Measurements from ENCODE around the gene NRXN3. TPM values are rescaled to one million over a fixed set of nuclear protein-coding genes. Genes with fewer than 3 reads are reported as not detected.

NRXN3 gene
- total and polyA plus RNA-seq, 5 donors = 1.5 to 4.7 (median 4.0) TPM

GRCh38 chr14:78857974-78858373 is 687.8 kb downstream of the NRXN3 start:
- no peaks in the 10 kb centered on the region for H3K9me3 ChIP-seq (ENCODE audit: control insufficient read depth, low read length)
- no peak for ATAC-seq
- H3K4me1 ChIP-seq (ENCODE audit: control insufficient read depth, insufficient read depth, low read length) = no peaks in the 10 kb centered on the region
- no peak overlapping the region for H3K27ac ChIP-seq (ENCODE audit: low read length)
- intact Hi-C loops (cut with DNase I) = no loop called here
- WGBS = 56% methylated on average over 4 of the region's 4 CpGs
- no peaks in the 10 kb centered on the region for H3K27me3 ChIP-seq (ENCODE audit: control insufficient read depth, insufficient read depth)
- DNase-seq = no peak
- H3K4me3 ChIP-seq (ENCODE audit: low read length) = no peak overlapping the region

GRCh38 chr14:78863143-78863542 is 693.0 kb downstream of the NRXN3 start:
- no peak overlapping the region for H3K27ac ChIP-seq (ENCODE audit: low read length)
- H3K27me3 ChIP-seq (ENCODE audit: control insufficient read depth, insufficient read depth) = no peaks in the 10 kb centered on the region
- no peak overlapping the region for H3K4me3 ChIP-seq (ENCODE audit: low read length)
- no peaks in the 10 kb centered on the region for H3K4me1 ChIP-seq (ENCODE audit: control insufficient read depth, insufficient read depth, low read length)
- peak in 1 of 3 donors; percentile 25 for DNase-seq
- no peak for ATAC-seq
- 2% methylated on average over 4 of the region's 4 CpGs for WGBS
- intact Hi-C loops (cut with DNase I) = no loop called here
- H3K9me3 ChIP-seq (ENCODE audit: control insufficient read depth, low read length) = no peaks in the 10 kb centered on the region

- Histone ChIP-seq H3K4me3 (ENCODE audit: low read length) (no peak overlapping the region), H3K9me3 (ENCODE audit: control insufficient read depth, low read length) (no peaks in the 10 kb centered on the region), H3K27ac (ENCODE audit: low read length) (no peak overlapping the region), H3K4me1 (ENCODE audit: control insufficient read depth, insufficient read depth, low read length) (no peaks in the 10 kb centered on the region), H3K27me3 (ENCODE audit: control insufficient read depth, insufficient read depth) (no peaks in the 10 kb centered on the region)
- WGBS = 91% methylated on average over 1 of the region's 1 CpG
- DNase-seq (no peak), ATAC-seq (no peak)
- intact Hi-C loops (cut with DNase I) = no loop called here
These were observed 702.7 kb downstream of the NRXN3 start for GRCh38 chr14:78872837-78873236.

GRCh38 chr14:78873581-78873980 is 703.4 kb downstream of the NRXN3 start:
- Histone ChIP-seq H3K4me1 (ENCODE audit: control insufficient read depth, insufficient read depth, low read length) (no peaks in the 10 kb centered on the region), H3K4me3 (ENCODE audit: low read length) (no peak overlapping the region), H3K9me3 (ENCODE audit: control insufficient read depth, low read length) (no peaks in the 10 kb centered on the region), H3K27me3 (ENCODE audit: control insufficient read depth, insufficient read depth) (no peaks in the 10 kb centered on the region), H3K27ac (ENCODE audit: low read length) (no peak overlapping the region)
- intact Hi-C loops (cut with DNase I) = no loop called here
- 39% methylated on average over 2 of the region's 2 CpGs for WGBS
- ATAC-seq (no peak), DNase-seq (no peak)

- H3K27me3 ChIP-seq (ENCODE audit: control insufficient read depth, insufficient read depth) = no peaks in the 10 kb centered on the region
- H3K4me1 ChIP-seq (ENCODE audit: control insufficient read depth, insufficient read depth, low read length) = no peaks in the 10 kb centered on the region
- WGBS = 29% methylated on average over 2 of the region's 2 CpGs
- H3K27ac ChIP-seq (ENCODE audit: low read length) = no peak overlapping the region
- intact Hi-C loops (cut with DNase I) = no loop called here
- H3K4me3 ChIP-seq (ENCODE audit: low read length) = no peak overlapping the region
- no peaks in the 10 kb centered on the region for H3K9me3 ChIP-seq (ENCODE audit: control insufficient read depth, low read length)
- ATAC-seq = no peak
- DNase-seq = no peak
These were observed 704.9 kb downstream of the NRXN3 start for GRCh38 chr14:78875049-78875448.

GRCh38 chr14:78885884-78886283 is 715.7 kb downstream of the NRXN3 start:
- Histone ChIP-seq H3K27me3 (ENCODE audit: control insufficient read depth, insufficient read depth) (no peaks in the 10 kb centered on the region), H3K4me1 (ENCODE audit: control insufficient read depth, insufficient read depth, low read length) (no peaks in the 10 kb centered on the region), H3K4me3 (ENCODE audit: low read length) (no peak overlapping the region), H3K9me3 (ENCODE audit: control insufficient read depth, low read length) (no peaks in the 10 kb centered on the region), H3K27ac (ENCODE audit: low read length) (no peak overlapping the region)
- DNase-seq = no peak
- no peak for ATAC-seq
- intact Hi-C loops (cut with DNase I) = no loop called here

GRCh38 chr14:78897443-78897842 is 727.3 kb downstream of the NRXN3 start:
- intact Hi-C loops (cut with DNase I) = no loop called here
- no peak overlapping the region for H3K4me3 ChIP-seq (ENCODE audit: low read length)
- DNase-seq = no peak
- no peak overlapping the region for H3K27ac ChIP-seq (ENCODE audit: low read length)
- no peak for ATAC-seq
- no peaks in the 10 kb centered on the region for H3K27me3 ChIP-seq (ENCODE audit: control insufficient read depth, insufficient read depth)
- no peaks in the 10 kb centered on the region for H3K4me1 ChIP-seq (ENCODE audit: control insufficient read depth, insufficient read depth, low read length)
- no peaks in the 10 kb centered on the region for H3K9me3 ChIP-seq (ENCODE audit: control insufficient read depth, low read length)
- WGBS = 40% methylated on average over 2 of the region's 2 CpGs

- H3K9me3 ChIP-seq (ENCODE audit: control insufficient read depth, low read length) = no peaks in the 10 kb centered on the region
- DNase-seq (peak in 1 of 3 donors; percentile 26), ATAC-seq (no peak)
- H3K27me3 ChIP-seq (ENCODE audit: control insufficient read depth, insufficient read depth) = no peaks in the 10 kb centered on the region
- no peak overlapping the region for H3K4me3 ChIP-seq (ENCODE audit: low read length)
- intact Hi-C loops (cut with DNase I) = no loop called here
- 6% methylated on average over 5 of the region's 5 CpGs for WGBS
- H3K27ac ChIP-seq (ENCODE audit: low read length) = no peak overlapping the region
- H3K4me1 ChIP-seq (ENCODE audit: control insufficient read depth, insufficient read depth, low read length) = no peaks in the 10 kb centered on the region
These were observed 731.9 kb downstream of the NRXN3 start for GRCh38 chr14:78902010-78902623.

GRCh38 chr14:78904094-78904493 is 733.9 kb downstream of the NRXN3 start:
- H3K4me1 ChIP-seq (ENCODE audit: control insufficient read depth, insufficient read depth, low read length) = no peaks in the 10 kb centered on the region
- DNase-seq (no peak), ATAC-seq (no peak)
- no peak overlapping the region for H3K4me3 ChIP-seq (ENCODE audit: low read length)
- intact Hi-C loops (cut with DNase I) = no loop called here
- H3K9me3 ChIP-seq (ENCODE audit: control insufficient read depth, low read length) = no peaks in the 10 kb centered on the region
- 85% methylated on average over 3 of the region's 3 CpGs for WGBS
- no peaks in the 10 kb centered on the region for H3K27me3 ChIP-seq (ENCODE audit: control insufficient read depth, insufficient read depth)
- H3K27ac ChIP-seq (ENCODE audit: low read length) = no peak overlapping the region

GRCh38 chr14:78917462-78917861 is 747.3 kb downstream of the NRXN3 start:
- WGBS = 100% methylated on average over 1 of the region's 1 CpG
- Histone ChIP-seq H3K4me3 (ENCODE audit: low read length) (no peak overlapping the region), H3K27ac (ENCODE audit: low read length) (no peak overlapping the region), H3K4me1 (ENCODE audit: control insufficient read depth, insufficient read depth, low read length) (no peaks in the 10 kb centered on the region), H3K9me3 (ENCODE audit: control insufficient read depth, low read length) (no peaks in the 10 kb centered on the region), H3K27me3 (ENCODE audit: control insufficient read depth, insufficient read depth) (no peaks in the 10 kb centered on the region)
- DNase-seq (no peak), ATAC-seq (no peak)
- intact Hi-C loops (cut with DNase I) = no loop called here

- Histone ChIP-seq H3K4me3 (ENCODE audit: low read length) (no peak overlapping the region), H3K27ac (ENCODE audit: low read length) (no peak overlapping the region), H3K27me3 (ENCODE audit: control insufficient read depth, insufficient read depth) (no peaks in the 10 kb centered on the region), H3K4me1 (ENCODE audit: control insufficient read depth, insufficient read depth, low read length) (no peaks in the 10 kb centered on the region), H3K9me3 (ENCODE audit: control insufficient read depth, low read length) (no peaks in the 10 kb centered on the region)
- intact Hi-C loops (cut with DNase I) = no loop called here
- no peak for ATAC-seq
- DNase-seq = no peak
- 26% methylated on average over 2 of the region's 2 CpGs for WGBS
These were observed 751.7 kb downstream of the NRXN3 start for GRCh38 chr14:78921856-78922255.

- Histone ChIP-seq H3K27me3 (ENCODE audit: control insufficient read depth, insufficient read depth) (no peaks in the 10 kb centered on the region), H3K4me1 (ENCODE audit: control insufficient read depth, insufficient read depth, low read length) (no peaks in the 10 kb centered on the region), H3K27ac (ENCODE audit: low read length) (no peak overlapping the region), H3K9me3 (ENCODE audit: control insufficient read depth, low read length) (no peaks in the 10 kb centered on the region), H3K4me3 (ENCODE audit: low read length) (no peak overlapping the region)
- ATAC-seq = no peak
- no peak for DNase-seq
- 80% methylated on average over 3 of the region's 3 CpGs for WGBS
- intact Hi-C loops (cut with DNase I) = no loop called here
These were observed 757.1 kb downstream of the NRXN3 start for GRCh38 chr14:78927261-78927660.
